DMS79 (cell line): Measurements from ENCODE around the gene CHRNA1.

Experiments
- DNase-seq: peaks from one replicate; lab custom pipeline; 2025; lab: John Stamatoyannopoulos, UW

The CHRNA1 gene

DNA sequence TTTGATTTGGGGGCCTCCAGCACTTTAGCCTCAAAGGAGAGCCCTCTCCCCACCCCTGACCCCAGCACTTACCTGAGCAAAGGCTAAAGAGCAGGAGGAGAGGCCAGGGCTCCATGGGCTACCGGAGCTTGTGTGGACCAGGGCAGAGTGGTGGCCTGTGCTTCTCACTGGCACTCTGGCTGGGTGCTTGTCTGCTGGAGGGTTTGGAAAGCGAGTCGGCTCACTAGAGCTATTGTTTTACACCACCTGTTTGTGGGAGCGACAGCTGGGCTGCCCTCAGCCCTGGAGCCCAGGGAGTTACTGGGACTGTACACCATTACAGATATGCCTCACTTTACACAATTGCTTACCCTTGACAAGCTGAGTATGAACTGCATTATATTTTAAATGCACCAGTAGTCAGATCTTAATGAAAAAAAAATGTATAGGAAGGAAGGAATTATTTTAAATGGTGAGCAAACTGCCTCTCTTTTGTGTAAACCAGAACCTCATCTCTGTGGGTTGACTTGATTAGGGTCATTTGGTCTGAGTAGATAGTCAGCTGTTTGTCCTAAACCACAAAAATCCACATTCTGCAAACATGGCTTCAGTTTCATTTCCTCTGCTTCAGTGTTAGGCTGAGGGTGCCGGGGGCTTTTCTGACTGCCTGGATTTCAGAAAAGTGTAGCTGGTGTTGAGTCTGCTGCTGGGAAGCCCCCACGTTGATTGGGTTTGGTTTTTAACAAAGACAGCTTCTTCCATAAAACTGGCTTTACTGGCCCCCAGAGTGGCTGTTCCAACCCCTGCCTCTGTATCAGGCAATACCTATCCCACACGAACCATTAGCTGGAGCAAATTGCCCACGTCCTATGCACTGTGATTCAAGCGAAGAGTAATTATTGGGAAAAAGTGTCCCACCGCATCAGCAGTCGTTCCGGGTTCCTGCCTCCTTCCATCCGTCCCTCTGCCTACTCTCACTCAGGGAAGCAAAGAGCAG lies at the start of gene CHRNA1:
CHRNA1 (minus strand) TSS at position 193 of the 976 bp plus-strand sequence; CDS start at position 115, 78 bp downstream.
- peak; percentile 74 for DNase-seq

DNA sequence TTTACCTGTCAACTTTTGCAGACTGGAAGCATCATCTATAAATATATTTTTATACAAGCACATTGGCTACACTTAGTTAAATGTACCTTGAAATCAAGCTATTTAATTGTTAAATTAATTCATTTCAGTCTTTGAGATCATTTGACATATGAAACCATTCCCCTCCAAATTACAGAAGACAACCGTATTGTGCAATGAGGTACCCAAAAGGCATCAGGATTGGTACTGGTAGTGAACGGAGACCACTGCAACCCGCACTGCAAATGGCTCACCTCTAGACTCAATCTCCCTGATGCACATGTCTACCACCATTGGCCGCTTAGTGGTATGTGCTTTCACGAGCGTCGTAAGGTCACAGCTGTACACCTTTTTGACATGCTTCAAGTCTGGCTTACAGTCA lies 47.8 kb upstream of the CHRNA1 start:
- DNase-seq: no peak

DNA sequence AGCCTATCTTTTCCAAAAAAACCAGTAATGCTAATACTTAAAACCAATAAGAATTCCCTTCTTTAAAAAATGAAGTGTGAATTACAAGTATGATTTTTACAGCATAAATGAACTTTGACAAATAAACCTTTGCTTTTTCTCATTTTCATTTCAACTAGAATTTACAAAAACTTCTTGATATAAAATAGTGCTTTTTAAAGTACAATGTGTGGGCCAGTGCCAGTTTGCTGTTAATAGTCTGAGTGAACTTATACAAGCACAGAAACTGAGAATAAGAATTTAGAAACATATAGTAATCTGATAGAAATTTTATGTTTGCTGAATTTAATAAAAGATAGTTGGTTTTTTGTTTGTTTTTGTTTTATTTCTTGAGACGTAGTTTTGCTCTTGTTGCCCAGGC lies 43.7 kb upstream of the CHRNA1 start:
- no peak for DNase-seq

DNA sequence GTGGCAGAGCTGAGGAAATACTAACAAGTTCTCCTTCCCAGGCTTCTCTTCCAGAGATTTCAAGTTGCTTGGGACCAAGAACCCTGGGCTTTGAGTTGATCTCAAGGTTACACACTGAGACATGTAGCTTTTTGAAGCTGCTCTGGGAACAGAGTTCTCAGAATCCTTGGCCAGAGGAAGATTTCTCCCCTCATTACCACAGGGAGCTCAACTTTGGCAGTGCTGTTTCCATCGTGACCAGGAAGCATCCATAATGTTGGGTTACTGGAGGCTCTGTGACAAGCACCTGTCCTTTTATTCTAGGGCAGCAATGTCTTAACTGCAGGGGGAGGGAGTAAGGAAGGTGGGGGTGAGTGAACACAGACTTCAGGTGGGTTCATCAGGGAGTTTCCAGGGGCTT lies 41.5 kb upstream of the CHRNA1 start:
- DNase-seq: no peak

DNA sequence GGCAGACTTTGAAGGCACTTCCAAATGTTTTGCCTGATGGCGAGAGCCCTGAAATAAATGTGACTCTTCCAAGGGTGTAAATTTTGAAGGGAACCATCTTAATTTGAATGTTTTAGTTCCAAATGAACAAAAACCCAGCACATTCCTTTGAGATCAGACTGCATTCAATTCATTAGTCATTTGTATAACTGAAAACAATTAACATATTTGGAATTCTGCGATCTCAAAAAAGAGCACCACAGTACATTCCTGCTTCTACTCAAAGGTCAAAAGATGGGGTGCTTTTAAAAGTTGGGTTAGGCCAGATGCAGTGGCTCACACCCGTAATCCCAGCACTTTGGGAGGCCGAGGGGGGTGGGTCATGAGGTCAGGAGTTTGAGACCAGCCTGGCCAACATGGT lies 38.2 kb upstream of the CHRNA1 start:
- DNase-seq: no peak

DNA sequence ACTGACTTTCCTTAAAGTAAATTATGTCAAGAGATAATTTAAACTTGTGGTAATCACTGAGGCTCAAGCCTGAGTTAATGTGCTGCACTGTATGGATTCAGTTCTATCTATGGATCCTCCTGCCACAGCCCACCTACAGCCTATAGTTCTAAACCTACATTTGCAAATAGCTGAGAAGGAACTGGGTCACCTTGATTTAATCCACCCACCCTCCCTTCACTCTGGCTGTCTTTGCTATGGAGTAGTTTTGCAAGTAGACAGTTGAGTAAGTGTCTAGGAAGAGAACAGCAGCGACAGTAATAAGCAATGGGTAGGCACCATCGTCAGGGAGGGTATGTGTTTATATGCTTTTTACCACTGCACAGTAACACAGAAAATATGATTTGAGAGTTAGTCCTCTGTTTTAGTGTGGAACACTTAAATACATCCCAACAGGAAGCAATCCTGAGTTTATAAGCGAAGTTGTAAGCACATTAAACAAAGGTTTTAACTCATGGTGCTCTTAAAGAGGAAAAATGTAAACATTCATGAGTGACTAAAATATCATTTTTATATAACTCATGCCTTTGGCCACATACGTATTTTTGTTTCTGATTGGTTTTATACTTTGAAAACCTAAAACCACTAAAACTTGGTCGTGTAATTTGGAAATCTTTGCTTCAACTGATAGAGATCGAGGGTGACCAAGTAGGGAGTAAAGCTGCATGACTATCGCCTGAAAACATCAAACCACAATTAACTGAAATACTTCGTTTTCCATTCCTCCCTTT lies 36.3 kb upstream of the CHRNA1 start:
- no peak for DNase-seq

DNA sequence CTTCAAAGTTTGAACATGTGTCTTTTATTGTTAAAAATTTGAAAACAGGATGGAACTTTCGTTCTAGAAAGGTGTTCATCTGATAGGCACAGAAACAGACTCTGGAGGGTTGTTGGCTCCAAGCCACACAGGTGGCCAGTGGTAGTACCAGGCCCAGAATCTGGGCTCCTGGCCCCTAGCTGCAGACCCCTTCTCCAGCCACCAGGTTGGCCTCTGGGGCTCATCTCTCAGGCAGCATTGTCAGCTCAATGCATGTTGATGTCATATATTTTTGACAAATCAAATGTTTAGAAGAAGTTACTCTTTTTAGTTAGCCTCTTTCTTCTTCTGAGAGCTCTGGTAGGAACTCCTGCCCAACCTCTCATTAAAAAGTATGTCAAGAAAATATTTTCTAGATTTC lies 34.5 kb upstream of the CHRNA1 start:
- no peak for DNase-seq

DNA sequence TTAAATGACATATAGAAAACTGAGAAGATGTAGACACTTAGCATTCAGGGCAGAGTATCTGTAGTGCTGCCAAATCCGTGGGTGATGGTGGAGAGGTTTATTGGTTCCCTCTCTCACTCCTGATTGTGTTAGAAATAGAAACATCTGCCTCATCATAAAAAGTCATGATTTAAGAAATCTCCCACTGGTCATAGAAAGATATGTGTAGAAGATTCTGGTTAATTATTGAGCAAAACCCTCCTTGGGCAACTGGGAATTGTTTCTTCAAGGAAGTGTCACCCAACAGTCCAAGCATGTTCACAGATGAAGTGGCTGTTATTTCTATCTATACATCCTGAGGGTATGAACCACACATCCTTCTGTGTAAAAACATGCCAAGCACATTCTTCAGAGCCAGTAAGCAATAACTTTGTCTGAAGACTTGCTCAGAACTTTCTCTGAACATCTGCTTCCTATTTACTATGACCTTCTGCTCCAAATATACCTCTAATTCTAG lies 33.6 kb upstream of the CHRNA1 start:
- no peak for DNase-seq

DNA sequence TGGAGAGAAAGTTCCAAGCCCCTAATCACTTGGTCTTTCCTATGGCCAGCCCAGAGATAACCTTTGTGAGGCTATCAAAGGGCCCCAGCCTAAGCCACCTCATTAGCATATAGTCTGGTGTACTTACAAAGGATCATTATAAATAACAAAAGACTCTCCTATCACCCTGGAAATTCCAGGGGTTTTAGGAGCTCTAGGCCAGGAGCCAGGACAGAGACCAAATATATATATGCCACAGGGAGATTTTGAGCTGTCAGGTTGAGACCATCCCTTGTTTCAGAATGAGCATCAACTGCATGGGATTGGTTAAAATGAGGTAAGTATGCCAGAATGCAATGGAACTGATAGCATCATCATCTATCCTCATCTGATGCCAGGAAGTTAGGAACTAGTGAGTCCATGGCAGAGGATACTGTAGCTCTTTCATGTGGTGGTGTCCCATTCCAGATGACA lies 32.1 kb upstream of the CHRNA1 start:
- no peak for DNase-seq

DNA sequence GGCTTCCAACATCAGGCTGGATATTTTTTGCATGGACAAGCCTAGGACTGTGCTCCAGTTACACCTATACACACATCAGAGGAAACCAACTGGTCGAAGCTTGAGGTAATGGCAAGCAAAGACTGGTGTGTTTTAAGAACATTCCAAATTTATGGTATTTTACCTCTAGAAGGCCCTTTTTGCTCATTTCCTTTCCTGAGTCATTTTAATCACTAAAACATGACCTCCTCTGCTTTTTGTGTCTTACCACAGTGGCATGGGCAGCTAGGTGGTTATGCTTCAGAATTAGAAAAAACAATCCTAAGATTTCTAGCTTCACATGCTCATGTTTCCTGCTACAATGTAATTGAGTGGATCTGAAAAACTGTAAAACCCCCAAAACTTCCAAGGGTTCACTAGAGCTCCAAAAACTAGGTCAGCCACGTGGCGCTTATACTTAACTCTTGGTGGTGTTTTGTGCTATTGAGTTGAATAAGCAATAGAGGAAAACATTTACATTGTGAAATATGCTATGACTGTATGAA lies 30.6 kb upstream of the CHRNA1 start:
- no peak for DNase-seq

DNA sequence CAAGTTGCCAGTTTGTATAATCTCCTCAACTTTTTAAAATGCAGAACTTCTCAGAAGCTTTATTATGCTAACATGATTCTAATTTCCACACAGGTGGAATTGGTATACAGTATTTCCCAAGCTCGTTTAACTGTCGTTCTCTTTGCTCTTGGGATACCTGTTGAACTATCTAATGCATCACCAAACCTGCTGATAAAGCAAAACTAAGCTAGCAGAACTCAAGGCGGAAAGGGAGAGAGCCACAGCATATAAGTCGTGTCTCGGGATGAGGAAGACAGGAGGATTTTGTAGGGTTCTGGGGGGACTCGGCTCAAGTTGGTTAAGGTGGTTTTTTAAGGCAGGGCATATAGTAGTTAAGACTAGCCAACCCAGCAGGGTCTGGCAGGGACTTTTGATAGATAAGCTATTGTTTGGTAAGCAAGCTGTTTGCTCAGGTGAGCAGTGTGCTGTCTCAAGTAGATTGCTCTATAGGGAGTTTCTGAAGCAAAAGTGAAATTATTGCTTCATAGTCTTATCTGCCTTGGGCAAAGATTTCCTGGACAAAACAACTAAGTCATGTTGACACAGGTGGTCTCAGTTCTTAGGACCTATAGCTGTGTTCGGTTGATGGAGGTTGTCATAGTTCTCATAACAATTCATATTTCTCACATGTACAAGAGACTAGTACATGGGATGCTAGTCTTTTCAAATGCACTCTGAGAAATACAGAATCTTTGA lies 28.2 kb upstream of the CHRNA1 start:
- DNase-seq: no peak

DNA sequence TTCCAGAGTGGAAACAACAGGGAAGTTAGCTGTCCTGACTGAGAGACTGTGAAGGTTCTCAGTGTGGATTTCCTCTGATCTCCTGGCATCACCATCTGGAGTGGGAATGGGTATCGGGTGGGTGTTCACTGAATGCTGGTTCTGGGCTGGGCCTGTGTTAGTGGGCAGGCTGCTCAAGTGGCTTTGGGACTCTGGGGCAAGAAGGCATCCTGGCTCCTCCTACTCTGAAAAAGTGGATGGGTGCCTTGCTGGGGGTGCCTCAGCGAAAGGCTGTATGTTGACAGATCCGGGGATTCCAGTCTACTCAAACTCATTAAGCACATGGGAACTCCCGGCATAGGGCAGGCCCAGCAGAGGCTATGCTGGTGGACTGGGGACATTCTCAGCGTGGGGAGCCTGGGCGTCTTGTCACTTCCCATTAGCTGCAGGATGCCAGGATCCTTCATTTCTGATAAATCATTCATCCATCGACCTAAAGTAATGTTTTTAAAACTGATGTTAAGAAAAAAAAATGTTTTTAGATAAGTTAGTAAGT lies 27.5 kb upstream of the CHRNA1 start:
- no peak for DNase-seq

DNA sequence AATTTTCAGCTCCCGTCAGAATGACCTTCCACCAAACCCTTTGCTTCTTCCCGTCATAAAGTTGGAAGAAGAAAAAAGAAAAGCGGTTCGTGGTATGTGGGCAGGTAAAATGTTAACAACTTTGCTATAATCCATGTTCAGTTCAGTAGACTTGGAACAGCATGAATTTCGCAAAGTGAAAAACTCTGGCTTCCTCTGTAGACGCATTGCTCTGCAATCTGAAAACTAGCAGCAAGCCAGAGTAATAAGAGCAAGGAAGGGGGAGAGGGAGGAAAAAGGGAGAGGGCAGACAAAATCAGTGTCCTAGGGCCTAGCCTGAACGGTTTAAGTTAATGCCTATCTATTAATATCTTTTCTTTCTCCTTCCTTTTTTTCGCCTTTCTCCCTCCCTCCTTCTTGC lies 26.7 kb upstream of the CHRNA1 start:
- no peak for DNase-seq

DNA sequence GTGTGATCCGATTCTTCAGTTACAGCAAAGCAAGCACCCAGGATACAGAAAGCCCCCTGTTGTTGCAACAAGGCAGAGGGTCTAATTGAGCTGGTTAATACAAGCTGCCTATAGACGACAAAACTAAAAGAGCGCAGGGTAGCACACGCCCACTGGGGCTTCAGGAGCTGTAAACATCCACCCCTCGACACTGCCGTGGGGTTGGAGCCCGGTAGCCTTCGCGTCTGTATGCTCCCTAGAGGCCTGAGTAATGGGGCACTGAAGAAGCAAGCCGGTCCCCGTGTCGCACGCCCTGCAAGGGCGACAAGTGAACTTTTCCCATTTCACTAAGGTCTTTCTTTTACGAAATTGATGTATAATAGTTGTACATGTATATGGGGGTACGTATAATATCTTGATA lies 24.7 kb upstream of the CHRNA1 start:
- no peak for DNase-seq

DNA sequence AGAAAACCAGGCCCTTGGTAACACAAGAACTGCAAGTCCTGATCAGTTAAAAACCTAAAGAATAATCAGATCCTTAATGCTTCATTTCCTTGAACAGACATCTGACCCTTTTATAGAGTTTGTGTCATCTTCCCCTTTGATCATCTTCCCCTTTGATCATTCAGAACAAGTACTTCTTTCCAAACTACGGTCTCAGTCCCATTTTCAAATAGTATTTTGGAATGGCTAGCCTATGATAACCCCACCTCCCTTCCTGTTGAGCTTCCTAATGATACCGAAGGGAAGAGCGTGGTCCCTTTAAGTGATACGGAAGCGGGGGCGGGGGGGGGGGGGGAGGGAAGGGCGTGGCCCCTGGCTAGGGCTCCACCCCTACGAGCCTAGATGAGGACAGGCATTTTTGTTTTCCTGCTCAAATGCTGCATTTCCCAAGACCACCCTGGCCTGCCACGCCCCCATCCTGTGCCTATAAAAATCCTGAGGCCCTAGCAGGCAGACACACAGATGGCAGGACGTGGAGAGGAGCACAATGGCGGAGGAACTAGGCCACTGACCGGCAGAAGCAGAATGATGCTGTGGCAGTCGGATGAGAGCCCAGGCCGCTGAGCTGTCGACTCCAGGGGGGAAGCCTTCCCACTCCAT lies 24.1 kb upstream of the CHRNA1 start:
- no peak for DNase-seq

DNA sequence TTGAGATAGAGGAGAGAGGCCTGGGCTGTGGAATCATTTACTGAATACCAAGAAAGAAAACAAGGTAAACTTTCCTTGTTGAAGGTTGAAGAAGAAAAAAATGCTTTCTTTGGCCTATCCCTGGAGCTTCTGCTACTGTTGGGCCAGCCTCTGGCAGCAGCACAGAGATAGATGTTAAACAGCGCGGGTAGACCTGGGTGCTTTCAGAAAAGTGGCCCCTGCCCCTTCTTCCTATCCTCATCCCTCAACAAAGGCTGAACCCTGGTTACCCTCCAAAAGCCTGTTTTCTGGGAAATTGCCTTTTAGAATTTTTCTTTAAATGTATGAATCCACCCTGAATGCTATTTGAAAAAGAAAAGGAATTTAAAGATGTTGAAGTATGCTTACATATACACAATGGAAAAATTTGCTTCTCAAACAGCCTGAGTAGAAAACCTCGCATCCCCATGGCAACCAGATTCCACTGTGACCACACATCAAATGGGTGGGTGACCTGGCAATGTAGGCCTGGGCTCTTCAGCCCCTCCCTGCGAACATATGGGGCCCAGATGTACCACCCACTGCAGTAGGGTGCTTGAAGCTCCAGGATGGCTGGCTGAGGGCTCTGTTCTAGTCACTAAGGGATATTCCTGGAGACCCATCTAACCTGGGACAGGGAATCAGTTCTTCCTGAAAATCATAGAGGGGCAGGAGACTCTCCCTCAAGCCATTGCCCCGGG lies 23.4 kb upstream of the CHRNA1 start:
- no peak for DNase-seq

DNA sequence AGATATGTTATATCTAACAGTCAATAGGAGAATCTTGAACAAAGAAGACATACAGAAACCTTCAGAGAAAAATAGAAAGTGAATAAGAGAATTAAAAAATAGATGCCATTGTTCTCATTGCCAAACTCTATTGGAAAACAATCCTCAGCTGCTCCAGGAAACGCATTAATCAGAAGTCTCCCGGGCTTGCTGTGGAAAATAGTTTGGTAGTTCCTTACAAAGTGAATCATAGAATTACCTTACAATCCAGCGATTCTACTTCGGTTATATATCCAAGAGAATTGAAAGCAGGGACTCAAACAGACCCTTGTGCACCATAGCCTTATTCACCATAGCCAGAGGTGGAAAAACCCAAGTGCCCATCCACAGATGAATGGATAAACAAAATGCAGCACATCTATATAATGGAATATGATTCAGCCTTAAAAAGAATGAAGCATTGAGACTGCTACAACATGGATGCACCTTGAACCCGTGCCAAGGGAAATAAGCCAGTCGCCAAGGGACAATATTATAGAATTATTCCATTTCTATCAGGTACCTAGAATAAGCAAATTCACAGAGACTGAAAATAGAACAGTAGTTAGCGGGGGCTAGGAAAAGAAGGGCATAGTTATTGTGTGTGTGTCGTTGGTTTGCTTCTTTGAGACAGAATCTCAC lies 21.9 kb upstream of the CHRNA1 start:
- DNase-seq: no peak

DNA sequence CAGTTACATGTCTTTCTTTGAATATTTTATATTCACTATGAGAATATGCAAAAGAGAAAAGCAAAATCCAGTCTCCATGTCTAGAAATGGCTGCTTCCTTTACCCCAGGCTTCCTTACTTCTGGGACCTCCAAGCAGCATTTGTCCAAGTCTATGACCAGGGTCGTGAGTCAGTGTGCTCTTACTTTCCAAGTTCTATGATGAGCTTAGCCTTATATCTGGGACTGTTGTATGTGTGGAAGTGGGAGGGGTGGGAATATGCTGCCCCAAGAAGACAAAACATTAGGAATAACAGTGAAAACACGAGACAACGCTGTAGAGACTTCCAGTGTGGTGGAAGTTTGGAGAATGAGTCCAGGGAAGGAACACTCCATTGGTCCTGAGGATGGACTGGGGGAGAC lies 21.2 kb upstream of the CHRNA1 start:
- DNase-seq: no peak

DNA sequence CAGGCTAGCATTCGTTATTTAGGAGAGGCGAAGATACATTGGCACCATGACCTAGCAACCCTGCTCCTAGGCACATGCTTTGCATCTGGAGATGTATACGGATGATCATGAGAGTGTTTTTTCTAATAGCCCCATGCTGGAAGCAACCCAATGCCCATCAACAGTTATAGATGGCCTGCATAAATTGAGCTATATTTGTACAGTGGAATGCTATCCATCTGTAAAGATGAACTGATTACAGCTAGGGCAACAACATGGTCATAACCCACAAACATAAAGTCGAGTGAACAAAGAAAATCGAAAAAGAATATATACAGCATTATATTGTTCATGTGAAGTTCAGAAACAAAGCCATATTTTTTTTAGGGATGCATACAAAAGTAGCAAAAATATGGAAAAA lies 20.6 kb upstream of the CHRNA1 start:
- no peak for DNase-seq

DNA sequence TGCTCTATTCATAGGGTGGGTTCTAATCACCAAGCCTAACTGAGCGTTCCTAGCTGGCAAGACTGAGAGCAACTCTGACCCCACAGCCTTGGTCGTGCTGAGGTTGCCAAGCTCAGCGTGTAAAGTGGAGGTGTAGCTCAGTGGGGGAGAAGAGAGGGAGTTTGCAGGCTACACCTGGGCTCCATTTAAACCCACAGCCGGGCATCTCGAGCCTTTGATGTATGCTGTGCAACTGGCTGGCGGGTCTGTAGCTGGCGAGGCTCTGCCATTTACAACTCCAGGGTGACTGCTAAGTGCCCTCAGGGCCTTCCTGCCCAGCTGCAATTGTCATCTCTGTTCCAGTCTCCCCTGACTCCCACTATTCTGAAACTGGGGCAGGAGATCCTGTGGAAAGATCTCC lies 20.0 kb upstream of the CHRNA1 start:
- no peak for DNase-seq
